GM10266 (cell line): ENCODE results near the gene RAC2.

Experiments
- DNase-seq: peaks from one replicate; pipeline ENCODE4 v3.0.0; 2012; ENCODE audit errors: extremely low spot score
- CTCF ChIP-seq: IDR thresholded peaks from 2 replicates; pipeline ENCODE4 v1.5.1; 2012; ENCODE audit warnings: mild to moderate bottlenecking, low read depth; ENCODE audit not compliant: control insufficient read depth, insufficient read depth; ENCODE audit errors: missing control alignments

RAC2 gene

GRCh38 chr22:37212174-37212906 lies 31.7 kb downstream of the RAC2 start, which contains the start of gene SSTR3:
TSS of gene SSTR3 (minus strand) at chr22:37212477. CDS start at chr22:37207803, 4,674 bp downstream.
- no peak for TF ChIP-seq CTCF

DNA sequence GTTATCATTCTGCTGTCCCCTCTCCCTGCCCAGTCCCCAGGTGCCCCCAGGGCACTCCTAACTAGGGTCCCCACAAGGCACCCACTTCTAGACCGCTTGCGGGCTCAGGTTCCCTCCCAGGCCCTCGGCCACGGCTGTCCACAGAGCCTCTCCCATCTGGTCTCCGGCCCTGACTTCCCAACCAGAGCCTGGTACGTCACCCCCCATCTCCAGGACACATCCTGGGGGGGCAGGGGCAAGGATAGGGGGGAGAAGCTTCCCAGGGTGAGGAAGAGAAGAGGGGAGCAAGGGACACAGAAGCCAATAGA lies 32.2 kb downstream of the RAC2 start:
- no peak for DNase-seq
- TF ChIP-seq CTCF: no peak

More at GRCh38 chr22:37212174-37212906, 31.7 kb downstream of the RAC2 start, which contains the start of gene SSTR3:
- no peak for DNase-seq

DNA sequence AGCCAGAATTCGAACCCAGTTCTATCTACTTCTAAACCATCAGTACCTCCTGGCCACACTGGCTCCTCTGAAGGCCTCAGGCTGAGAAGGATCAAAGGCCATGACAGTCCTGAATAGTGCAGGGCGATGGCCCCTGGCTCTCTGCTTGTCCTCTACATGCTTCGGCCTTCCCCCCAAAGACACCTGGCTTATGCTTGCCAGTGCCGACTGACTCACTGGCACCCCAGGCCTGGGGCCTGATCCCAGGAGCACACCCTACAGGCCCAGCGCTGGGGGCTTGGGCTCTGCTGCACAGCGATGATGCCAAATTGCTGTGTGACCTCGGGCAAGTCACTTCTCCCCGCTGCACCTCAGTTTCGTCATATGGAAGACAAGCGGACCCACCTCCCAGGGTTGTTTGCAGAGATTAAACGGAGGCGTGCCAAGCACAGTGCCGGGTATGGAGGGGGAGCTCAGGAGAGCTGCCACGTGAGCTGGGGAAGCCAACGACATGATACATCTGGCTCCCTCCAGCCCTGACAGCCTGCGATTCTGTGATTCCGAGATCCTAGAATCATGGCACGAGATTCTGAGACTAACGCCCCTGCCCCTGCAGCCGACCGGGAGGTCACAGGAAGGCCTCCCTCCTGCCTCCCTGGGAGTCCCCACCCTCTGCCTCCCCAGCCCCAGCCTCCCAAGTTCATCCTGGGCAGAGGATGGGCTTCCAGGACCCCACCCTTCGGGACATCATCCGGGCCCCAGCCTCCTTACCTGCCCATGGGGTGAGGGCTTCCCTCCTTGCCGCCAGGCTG lies 32.8 kb downstream of the RAC2 start:
- no peak for TF ChIP-seq CTCF
- no peak for DNase-seq

DNA sequence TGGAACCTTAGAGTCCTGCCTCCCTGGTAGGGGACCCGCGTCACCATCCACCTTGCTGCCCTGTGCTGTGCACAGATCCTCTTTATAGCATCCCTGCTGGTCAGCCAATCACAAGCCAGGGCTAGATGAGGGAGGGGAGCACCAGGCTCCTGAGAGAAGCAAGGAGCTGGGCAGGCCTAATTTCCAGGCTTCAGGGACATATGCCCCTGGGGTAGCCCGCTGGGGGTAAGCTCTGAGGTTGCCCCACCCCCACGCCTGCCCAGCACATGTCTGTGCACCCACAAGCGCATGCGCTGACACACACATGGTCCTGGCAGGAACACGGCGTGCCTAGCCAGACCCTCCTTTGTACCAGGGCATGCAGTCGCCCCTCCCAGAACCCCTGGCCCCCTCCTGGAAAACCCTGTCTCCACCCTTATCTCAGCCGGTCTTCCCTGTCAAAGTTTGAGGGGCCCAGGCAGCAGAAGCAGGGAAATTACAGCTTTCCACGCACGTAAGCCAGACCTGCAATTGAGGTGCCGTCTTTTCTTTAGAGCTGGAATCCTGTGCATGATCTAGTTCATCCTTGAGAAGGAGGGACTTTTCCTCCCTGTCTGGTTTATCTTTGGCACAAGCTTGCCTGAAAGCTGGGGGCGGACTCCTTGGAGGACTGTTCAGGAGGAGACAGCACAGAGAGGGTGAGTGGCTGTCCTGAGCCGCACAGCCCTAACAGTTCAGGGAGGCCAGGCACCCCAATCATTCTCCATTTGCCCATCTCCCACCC lies 33.8 kb downstream of the RAC2 start:
- no peak for DNase-seq
- no peak for TF ChIP-seq CTCF

GRCh38 chr22:37209140-37209845 lies 34.8 kb downstream of the RAC2 start:
- TF ChIP-seq CTCF: no peak
- DNase-seq: no peak

DNA sequence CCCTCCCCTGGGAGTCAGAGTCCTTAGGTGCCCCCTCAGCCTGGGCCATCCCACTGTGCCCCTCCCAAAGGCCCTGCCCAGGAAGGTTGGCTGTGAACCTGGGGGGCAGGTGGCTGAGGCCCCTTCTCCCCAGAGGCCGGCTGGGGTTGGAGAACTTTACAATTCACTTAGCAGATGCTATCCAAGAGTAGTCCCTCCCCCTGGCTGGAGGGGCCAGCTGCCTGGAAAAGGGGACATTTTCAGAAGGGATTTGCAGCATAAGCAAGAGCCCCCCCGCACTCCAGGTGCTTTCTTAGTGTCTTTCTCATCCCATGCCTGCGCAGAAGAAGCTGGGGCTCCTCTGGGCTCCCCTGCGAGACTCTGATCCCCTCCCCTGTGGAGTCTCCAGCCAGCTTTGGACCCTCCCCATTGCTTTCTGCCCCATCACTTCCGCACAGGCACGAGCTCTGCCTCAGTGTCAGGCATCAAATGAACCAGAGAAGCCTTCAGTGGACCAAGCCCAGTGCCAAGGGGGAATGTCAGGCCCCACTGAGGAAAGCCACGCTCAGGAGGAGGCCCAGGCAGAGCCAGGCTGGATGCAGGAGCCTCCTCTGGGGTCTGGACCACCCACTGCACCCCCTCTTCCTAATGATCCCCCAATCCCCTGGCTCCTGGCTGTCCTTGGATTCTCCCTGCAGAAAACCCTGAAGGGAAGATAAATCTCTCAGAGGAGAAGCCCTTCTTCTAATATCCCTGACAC lies 35.5 kb downstream of the RAC2 start:
- no peak for DNase-seq
- TF ChIP-seq CTCF: no peak
